C4-2B (cell line): Measurements from ENCODE around the gene ENPP6.

Source experiments
- CTCF ChIP-seq: fragments of 450-650 bp; conservative IDR thresholded peaks from 2 replicates; pipeline ENCODE4 v1.5.1; 2017; ENCODE audit warnings: mild to moderate bottlenecking
- ZFX ChIP-seq: fragments of 450-650 bp; IDR thresholded peaks from 2 replicates; pipeline ENCODE4 v1.6.1; 2017

GRCh38 chr4:184102488-184102887 is 115.2 kb downstream of the ENPP6 start:
- no peak for TF ChIP-seq CTCF
- TF ChIP-seq ZFX = no peak
